Suprapubic skin (tissue), 4 donors: ENCODE measurements around the gene TBCE. TPM values are rescaled to one million over a fixed set of nuclear protein-coding genes. Genes with fewer than 3 reads are reported as not detected.

Source experiments
- DNase-seq, 2 donors: peaks; one replicate each; pipeline ENCODE4 v3.0.0-alpha.2; 2019; ENCODE audit warnings: low spot score in 2 of 2
- H3K27ac ChIP-seq: fragments of 200-600 bp; sonication (generic); one replicate; pipeline ENCODE4 v1.5.1; 2019
- H3K27me3 ChIP-seq: fragments of 200-600 bp; sonication (generic); one replicate; pipeline ENCODE4 v1.5.1; 2019
- H3K36me3 ChIP-seq: fragments of 200-600 bp; sonication (generic); one replicate; pipeline ENCODE4 v1.5.1; 2019
- H3K4me1 ChIP-seq: fragments of 200-600 bp; sonication (generic); one replicate; pipeline ENCODE4 v1.5.1; 2019
- H3K4me3 ChIP-seq: fragments of 200-600 bp; sonication (generic); one replicate; pipeline ENCODE4 v1.5.1; 2019; ENCODE audit warnings: mild to moderate bottlenecking
- H3K9me3 ChIP-seq: fragments of 200-600 bp; sonication (generic); one replicate; pipeline ENCODE4 v1.5.1; 2019
- CTCF ChIP-seq, 2 donors: fragments of 200-600 bp in 1 of 2; fragments of 450-650 bp in 1 of 2; sonication (generic) in 1 of 2; IDR thresholded peaks; one replicate each; pipeline ENCODE4 v1.5.1; 2016 to 2019; ENCODE audit warnings: antibody characterized with exemption in 2 of 2, mild to moderate bottlenecking in 1 of 2, moderate library complexity in 1 of 2
- EP300 ChIP-seq: sonication (generic); formaldehyde crosslinking; IDR thresholded peaks from one replicate; pipeline ENCODE4 v1.6.1; 2017; ENCODE audit warnings: antibody characterized with exemption
- POLR2A ChIP-seq, 2 donors: fragments of 450-650 bp; IDR thresholded peaks; one replicate each; pipeline ENCODE4 v1.6.1; 2017; ENCODE audit warnings: antibody characterized with exemption in 2 of 2, mild to moderate bottlenecking in 2 of 2, moderate library complexity in 2 of 2
- POLR2AphosphoS5 ChIP-seq, 3 donors: sonication (generic); formaldehyde crosslinking; IDR thresholded peaks; one replicate each; pipeline ENCODE4 v1.6.1; 2017; ENCODE audit warnings: antibody characterized with exemption in 3 of 3
- WGBS: methylation state at CpG from one replicate; pipeline ENCODE4 v1.1.5; 2018; 5-methylcytosine and 5-hydroxymethylcytosine counted together
- total RNA-seq, 4 donors: library from RNA; depleted of rRNA; stranded (reverse); fragments of >200 nt; gene quantifications; one replicate each; pipeline ENCODE4 v1.1.0, GENCODE V29; 2016

Gene TBCE
- total RNA-seq, 4 donors from 2014 or later: 12.0 to 33.3 (median 21.1) TPM

- Histone ChIP-seq H3K4me1 (no peaks in the 10 kb centered on the region), H3K4me3 (no peak overlapping the region), H3K9me3 (no peaks in the 10 kb centered on the region), H3K27ac (no peak overlapping the region), H3K27me3 (no peaks in the 10 kb centered on the region), H3K36me3 (peaks cover 21% of the 10 kb centered on the region)
- TF ChIP-seq EP300 (no peak), POLR2A (IDR thresholded peaks at IDR 0.05) (no peak), POLR2AphosphoS5 (IDR thresholded peaks at IDR 0.05) (no peak), CTCF (IDR thresholded peaks at IDR 0.05) (no peak)
- no peak for DNase-seq
- 80% methylated on average over 5 of the region's 5 CpGs for WGBS
Observed at GRCh38 chr1:235429143-235429542, 61.9 kb downstream of the TBCE start.

GRCh38 chr1:235430991-235431390 lies 63.8 kb downstream of the TBCE start:
- no peak for DNase-seq
- Histone ChIP-seq H3K27ac (no peak overlapping the region), H3K4me1 (no peaks in the 10 kb centered on the region), H3K4me3 (no peak overlapping the region), H3K9me3 (no peaks in the 10 kb centered on the region), H3K36me3 (peaks cover 36% of the 10 kb centered on the region), H3K27me3 (no peaks in the 10 kb centered on the region)
- WGBS: 84% methylated on average over 6 of the region's 6 CpGs
- no peak for TF ChIP-seq POLR2A (IDR thresholded peaks at IDR 0.05)
- no peak for TF ChIP-seq POLR2AphosphoS5 (IDR thresholded peaks at IDR 0.05)
- TF ChIP-seq CTCF (IDR thresholded peaks at IDR 0.05): no peak
- TF ChIP-seq EP300: no peak

DNA sequence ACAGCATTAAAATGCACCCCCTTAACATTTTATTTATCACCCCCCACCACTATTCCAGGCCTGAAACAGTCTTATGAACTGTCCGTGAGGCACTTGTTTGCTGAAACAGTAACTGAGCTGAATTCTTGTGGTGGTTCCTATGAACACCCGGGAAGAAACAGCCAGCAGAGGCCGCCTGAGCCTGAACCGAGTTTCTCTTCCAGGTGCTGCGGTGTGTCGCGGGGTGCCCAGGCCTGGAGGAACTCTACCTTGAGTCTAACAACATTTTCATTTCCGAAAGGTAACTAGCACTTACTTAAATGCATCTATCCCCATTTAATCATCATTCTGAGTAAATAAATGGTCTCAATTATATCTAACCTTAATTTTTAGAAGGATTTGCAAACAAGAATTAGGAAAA lies 66.8 kb downstream of the TBCE start:
- Histone ChIP-seq H3K4me3 (no peak overlapping the region), H3K9me3 (no peaks in the 10 kb centered on the region), H3K4me1 (no peaks in the 10 kb centered on the region), H3K27me3 (no peaks in the 10 kb centered on the region), H3K27ac (no peak overlapping the region), H3K36me3 (peaks cover 66% of the 10 kb centered on the region)
- 93% methylated on average over 8 of the region's 8 CpGs for WGBS
- DNase-seq: no peak
- TF ChIP-seq CTCF (IDR thresholded peaks at IDR 0.05) (no peak), EP300 (no peak), POLR2AphosphoS5 (IDR thresholded peaks at IDR 0.05) (no peak), POLR2A (IDR thresholded peaks at IDR 0.05) (no peak)

GRCh38 chr1:235441159-235441685 lies 74.0 kb downstream of the TBCE start:
- no peak for TF ChIP-seq POLR2AphosphoS5 (IDR thresholded peaks at IDR 0.05)
- TF ChIP-seq CTCF (IDR thresholded peaks at IDR 0.05): no peak
- TF ChIP-seq EP300: no peak
- no peak for TF ChIP-seq POLR2A (IDR thresholded peaks at IDR 0.05)
- Histone ChIP-seq H3K36me3 (peaks cover 97% of the 10 kb centered on the region), H3K27ac (no peak overlapping the region), H3K4me3 (no peak overlapping the region), H3K9me3 (no peaks in the 10 kb centered on the region), H3K4me1 (no peaks in the 10 kb centered on the region), H3K27me3 (no peaks in the 10 kb centered on the region)
- 94% methylated on average over 6 of the region's 6 CpGs for WGBS
- no peak for DNase-seq

DNA sequence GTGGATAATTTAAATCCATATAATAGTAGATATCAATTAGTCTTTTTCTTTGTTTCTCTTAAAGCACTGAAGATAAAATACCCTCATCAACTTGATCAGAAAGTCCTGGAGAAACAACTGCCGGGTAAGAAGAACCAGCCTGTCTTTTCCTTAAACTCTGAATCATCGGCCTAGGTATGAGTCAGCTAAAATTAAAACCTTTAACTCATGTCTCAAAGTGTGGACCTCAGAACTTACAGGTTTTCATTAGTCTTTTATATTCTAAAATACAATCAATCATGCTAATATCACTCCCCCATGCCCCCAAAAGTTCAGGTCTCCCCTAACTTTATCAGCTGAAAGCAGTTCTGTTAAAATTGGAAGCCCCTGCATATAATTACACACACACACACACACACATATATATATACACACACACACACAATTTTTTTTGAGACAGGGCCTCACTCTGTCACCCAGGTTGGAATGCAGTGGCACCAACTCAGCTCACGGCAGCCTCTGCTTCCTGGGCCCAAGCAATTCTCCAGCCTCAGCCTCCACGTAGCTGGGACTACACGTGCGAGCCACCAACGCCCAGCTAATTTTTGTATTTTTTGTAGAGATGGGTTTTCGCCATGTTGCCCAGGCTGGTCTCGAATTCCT lies 75.7 kb downstream of the TBCE start:
- DNase-seq: no peak
- no peak overlapping the region for H3K4me3 ChIP-seq
- H3K27ac ChIP-seq: no peak overlapping the region
- H3K4me1 ChIP-seq: no peaks in the 10 kb centered on the region
- H3K27me3 ChIP-seq: no peaks in the 10 kb centered on the region
- TF ChIP-seq POLR2AphosphoS5 (IDR thresholded peaks at IDR 0.05) (no peak), POLR2A (IDR thresholded peaks at IDR 0.05) (no peak), EP300 (no peak), CTCF (IDR thresholded peaks at IDR 0.05) (no peak)
- WGBS: 86% methylated on average over 9 of the region's 9 CpGs
- H3K36me3 ChIP-seq: peaks cover 97% of the 10 kb centered on the region
- no peaks in the 10 kb centered on the region for H3K9me3 ChIP-seq
